ENCODE measurements around the gene RNF212B. TPM values are rescaled to one million over a fixed set of nuclear protein-coding genes. Genes with fewer than 3 reads are reported as not detected.

RNF212B gene
- total RNA-seq, 1 donor from 2014 or later = not detected

DNA sequence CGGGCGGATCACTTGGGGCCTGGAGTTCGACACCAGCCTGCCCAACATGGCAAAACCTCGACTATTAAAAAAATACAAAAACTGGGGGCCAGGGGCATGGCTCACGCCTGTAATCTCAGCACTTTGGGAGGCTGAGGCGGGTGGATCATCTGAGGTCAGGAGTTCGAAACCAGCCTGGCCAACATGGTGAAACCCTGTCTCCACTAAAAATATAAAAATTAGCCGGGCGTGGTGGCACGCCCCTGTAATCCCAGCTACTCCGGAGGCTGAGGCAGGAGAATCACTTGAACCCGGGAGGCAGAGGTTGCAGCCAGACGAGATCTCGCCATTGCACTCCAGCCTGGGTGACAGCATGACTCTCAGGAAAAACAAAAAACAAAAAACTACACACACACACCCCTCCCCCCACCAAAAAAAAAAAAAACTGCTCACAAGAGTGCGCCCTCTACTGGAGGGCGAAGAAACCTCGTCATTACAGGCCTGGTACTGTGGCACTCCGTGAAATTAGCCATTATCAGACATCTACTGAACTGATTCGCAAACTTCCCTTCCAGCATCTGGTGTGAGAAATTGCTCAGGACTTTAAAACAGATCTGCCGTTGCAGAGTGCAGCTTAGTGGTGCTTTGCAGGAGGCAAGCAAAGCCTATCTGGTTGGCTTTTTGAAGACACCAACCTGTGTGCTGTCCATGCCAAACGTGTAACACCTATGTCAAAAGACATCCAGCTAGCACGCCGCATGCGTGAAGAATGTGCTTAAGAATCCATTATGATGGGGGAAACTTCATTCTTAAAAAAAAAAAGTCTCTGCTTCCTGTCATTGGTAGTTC lies 57.2 kb downstream of the RNF212B start:
- no peak for DNase-seq (ENCODE audit: low spot score)

DNA sequence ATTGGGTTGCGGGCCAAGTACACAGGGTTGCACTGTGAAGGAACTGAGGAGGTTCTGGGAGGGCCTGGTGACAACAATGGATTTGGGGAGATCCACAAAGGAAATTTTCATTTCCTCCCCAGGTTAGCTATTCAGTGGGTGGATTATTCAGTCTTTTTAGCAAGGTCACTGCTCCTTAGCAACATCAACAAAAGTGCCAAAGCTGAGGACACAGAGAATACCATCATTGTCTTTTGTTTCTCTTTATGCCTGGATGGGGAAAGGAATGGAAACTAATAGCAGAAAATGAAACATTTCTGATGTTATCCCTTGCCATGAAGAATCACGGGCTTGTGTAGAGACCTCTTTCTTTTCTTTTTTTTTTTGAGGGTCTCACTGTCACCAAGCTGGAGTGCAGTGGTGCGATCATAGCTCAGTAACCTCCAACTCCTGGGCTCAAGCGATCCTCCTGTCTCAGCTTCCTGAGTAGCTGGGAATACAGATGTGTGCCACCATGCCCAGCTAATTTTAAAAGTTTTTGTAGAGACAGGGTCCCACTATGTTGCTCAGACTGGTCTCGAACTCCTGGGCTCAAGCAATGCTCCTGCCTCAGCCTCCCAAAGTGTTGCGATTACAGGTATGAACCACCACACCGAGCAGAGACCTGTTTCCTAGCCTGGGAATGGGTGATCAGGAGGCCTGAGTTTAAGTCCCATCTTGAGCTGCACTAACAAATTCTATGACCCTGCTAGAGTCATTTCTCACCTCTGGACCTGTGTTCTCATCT lies 58.5 kb downstream of the RNF212B start:
- DNase-seq (ENCODE audit: low spot score) = no peak

DNA sequence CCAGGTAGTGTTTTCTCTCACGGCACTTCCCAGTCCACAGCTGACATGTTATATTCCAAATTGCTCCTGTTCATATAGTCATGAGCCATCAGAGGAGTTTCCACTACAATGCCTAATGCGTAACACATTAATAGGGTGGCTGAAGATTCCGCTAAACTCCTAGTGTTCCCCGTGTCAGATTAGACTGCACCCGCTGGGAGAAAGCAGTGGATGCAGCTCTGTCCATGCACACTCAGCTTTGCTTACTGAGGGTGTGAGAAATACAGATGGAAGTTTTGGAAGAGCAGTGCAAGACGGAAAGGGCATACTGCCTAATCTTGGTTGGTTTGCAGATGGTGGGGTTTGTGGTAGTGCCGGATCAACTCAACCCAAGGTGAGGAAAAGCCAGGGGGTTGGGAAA lies 59.4 kb downstream of the RNF212B start:
- no peak for DNase-seq (ENCODE audit: low spot score)

DNA sequence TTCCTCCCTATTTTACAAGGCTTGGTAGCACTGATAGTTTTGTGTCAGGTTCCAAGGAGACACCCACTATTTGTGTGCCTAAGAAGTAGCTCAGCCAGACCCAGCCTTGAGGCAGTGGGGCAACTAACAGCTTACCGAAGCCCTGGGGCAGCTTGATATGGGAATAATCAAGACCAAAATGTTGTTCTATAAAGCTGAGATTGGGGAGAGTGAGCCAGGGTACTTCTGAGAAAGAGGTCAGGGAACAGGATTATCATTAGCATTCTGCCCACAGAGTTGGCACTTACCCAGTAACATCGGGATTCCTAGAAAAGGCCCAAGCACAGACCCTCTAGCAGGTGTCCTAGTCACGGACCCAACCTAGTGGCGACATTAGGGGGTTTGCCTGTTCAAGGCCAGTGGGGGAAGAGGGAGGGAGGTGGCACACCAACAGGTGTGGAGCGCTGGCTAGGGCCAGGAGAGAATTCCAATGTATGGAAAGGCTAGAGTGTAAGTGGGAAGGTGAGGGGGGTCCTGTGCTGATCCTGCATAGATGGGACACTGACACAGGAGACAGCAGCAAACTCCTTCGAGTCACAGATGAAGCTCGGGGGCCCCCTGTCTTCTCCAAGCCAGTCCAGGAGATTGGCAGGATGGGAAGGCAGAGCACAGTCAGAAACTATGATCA lies 60.0 kb downstream of the RNF212B start:
- no peak for DNase-seq (ENCODE audit: low spot score)

DNA sequence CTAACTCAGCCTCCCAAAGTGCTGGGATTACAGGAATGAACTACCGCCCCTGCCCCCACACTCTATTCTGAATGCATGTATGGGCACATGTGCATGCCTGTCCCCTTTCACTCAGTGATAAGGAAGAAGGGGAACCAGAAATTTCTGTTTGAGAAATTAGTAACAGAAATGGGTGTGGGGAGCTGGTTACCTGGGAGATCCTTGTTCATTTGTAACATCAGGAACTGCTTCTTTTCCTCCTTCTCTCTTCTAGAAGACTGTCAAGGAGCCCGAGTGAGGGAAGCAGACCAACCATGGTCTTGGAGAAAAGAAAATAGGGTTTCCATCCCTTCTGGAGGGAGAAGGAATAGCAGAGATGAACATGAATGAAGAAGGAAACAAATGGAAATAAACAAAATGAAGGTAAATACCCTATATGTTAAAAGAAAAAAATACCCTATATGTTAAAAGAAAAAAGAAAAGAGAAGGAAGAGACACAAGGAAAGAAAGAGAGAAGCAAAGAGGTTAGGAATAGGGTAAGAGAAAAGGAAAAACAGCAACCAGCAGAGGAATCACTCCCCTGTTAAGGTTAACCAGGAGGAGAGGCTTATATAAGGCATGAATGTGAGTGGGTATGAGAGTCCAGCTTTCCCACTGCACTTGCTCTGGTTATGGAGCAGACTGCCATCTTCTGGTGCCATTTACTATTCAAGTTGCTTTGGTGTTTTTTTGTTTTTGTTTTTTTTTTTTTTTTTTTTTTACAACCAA lies 61.6 kb downstream of the RNF212B start:
- DNase-seq (ENCODE audit: low spot score) = no peak

DNA sequence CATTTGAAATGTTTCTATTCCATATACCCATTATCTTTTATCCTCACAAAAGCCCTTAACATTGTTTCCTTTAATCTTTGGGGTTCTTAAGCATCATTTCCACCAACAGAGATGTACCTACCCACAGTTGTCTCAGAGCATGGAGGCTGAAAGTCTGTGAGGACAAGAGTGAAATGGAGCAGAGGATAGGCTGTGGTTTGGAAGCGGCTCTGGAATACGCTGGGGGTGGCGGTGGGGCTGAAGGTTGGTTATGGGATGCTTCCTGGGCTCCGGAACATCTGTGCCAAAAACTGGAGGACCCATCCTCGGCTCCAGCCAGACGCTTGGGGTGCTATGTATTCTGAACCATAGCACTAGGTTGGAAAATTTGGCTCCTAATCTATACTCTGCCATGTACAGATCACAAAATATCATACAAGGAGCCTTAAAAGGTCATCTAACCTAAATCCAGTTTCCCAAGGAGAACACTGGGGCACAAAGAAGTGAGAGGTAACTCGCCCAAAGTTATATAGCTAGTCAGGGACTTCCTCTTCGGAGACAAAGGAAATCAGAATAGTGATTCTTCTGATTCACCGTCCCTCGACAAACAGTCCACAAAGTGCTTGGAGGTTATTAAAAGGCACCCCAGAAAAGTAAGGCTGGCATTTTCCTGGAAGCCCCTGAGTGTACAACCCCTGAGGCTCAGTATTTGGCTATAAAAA lies 62.4 kb downstream of the RNF212B start:
- no peak for DNase-seq (ENCODE audit: low spot score)

DNA sequence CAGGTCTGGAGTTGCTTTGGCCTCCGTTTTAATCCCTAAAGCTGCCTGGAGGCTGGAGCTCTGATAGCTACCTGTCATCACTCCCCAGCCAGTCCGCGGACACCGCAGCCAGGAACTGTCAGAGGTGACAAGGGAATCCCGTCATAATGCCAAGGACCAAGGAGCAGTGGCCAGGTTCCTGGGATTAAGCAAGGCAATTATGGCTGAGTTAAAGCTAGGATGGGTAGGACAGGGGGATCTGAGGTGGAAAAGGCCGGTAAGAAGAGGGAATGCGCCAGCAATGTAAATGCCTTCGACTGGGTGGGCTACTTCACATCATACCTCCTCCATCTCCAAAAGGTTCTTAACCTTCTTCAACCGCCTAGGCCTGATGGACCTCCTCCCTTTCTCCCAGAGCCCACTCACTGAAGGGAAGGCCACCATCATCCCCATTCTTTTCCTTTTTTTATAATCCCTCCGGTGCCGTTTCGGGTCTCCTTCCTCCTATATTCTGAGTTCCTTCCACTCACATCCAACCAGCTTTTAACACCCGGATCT lies 63.0 kb downstream of the RNF212B start:
- DNase-seq (ENCODE audit: low spot score) = no peak

DNA sequence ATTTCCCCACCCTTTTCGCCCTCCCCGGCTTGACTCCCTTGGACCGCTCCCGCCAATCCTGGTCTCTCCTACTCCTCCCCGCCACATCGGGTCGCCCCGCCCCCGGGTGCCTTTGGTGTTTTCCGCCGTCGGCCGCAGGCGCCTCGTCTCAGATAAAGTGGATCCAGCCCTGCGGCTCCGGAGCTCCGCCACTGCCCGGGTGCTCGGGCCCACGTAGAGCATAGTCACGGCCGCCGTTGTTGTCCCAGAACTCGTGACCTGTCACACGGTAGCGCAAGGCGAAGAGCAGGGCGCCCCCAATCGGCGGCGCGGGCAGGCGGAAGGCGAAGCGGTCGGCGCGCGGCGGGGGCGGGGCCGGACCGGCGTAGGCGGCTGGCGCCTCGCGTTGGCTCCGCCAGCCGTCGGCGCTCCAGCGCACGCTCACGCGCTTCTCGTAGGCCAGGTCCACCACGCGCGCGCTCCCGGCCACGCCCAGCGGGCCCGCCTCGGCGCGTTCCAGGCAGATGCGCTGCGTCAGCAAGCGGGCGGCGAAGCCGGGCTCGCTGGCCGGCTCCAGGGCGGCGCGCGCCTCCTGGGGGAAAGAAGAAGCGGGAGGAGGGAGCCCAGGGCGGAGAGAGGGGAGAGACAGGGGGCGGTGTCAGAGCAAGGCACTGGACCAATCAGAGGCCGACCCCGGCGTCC lies 63.7 kb downstream of the RNF212B start:
- peak; percentile 99 for DNase-seq (ENCODE audit: low spot score)

DNA sequence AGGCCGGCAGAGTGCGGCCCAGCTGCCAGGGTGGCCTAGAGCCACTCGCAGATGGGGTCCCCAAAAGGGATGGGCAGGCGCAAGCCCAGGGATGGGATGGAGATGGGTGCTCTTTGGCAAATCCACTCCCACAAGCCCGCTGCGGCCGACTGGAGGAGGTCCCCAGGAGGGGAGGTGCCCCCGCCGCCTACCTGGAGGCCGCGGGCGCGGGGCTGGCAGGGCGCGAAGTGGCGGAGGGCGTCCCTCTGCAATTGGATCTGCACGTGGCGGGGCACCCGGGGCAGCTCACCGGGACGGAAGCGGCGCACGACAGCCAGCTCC lies 64.2 kb downstream of the RNF212B start:
- DNase-seq (ENCODE audit: low spot score) = no peak

DNA sequence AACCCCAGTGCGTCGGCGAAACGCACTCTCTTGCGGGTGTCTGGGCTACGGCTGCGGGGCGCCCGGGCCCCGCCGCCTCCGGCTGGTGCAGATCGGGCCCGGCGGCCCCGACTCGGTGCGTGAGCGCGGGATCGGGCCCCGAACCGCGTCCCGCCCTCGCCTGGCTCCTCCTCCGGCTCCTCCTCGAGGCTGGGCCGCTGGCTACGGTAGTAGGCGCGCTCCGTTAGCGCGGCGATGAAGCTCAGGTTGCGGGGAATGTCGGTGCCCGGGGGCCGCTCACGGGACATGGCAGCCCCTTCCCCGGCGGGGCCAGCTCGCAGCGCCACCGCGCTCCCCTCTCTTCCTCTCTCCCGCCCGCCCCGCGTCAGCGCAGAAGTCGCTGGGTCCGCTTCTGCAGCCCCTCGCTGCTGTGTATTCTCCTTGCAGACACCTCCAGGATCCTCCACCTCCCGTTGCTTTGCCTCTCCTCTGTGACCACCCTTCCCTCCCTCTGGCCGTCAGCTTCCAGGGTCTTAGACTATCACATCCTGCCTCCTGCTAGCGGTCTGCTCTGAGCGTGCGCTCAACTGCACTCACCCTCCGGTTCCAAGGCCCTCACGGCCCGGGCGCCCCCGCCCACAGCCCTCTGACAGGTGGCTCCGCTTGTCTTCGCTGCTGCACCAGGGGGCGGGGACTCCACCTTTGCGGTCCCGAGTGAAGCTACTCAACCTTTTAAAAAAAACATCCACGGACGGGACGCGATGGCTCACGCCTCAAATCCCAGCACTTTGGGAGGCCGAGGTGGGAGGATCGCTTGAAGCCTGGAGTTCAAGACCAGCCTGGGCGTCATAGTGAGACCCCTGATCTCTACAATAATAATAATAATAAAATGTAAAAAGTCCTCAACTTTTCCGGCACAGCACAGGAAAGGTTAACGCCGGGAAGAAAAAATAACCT lies 64.8 kb downstream of the RNF212B start, which contains the start of gene PPP1R3E:
Gene PPP1R3E (minus strand): TSS at position 570 of the 936 bp plus-strand sequence. CDS start 283 bp downstream, at position 287.
- peak; percentile 92 for DNase-seq (ENCODE audit: low spot score)

DNA sequence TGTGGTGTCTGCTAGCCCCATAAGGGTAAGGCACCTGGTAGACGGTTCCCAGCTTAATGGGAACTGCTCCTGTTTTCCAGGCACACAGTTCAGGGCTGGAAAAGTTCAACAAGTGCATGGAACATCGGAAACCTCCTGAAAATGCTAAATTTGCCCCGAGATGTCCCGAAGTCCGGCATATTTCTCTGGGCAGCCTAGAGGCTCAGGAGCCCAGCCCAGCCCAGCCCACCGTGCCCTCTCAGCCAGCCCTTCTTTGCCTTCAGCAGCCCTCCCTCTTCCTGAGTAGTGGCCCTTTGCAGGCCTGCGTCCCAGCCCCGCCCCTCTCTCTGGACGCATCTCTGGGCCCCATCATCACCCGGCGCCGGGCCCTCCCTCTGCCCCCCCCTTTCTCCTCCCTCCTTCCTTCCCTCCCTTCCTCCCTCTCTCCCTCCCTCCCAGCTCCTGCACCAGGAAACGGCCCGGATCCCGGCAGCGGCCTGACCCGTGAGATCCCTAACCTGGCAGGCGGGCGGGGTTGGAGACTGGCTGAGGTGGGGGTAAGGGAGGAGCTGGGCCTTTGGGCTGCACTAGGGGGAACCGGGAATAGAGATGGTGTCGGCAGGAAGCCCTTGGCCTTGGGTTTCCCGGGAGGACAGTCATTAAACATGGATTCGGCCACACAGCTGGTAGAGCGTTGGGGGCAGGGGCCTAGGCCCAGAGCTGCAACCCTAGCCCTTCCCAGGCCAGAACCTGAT lies 68.8 kb downstream of the RNF212B start, which contains the start of gene BCL2L2:
Gene BCL2L2 (plus strand): TSS at position 422 of the 734 bp plus-strand sequence. CDS start 935 bp downstream, outside the sequence.
- peak; percentile 93 for DNase-seq (ENCODE audit: low spot score)

DNA sequence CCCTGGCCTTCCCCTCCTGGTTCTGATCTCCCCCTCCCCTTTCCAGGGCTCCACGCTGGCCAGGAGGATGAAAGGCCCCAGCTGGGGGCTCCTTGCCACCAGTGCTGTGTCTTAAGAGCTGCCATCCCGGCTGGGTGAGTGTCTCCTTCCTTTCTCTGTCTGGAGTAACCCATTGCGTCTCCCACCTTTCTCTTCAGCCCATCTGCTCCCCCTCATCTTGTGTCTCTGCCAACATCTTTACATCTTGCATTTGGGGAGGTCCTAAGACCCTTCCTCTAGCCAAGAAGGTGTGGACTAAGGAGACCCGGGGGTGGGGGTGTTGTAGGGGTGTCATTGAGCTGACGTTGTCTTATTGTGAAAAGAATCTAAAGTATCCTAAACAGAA lies 69.4 kb downstream of the RNF212B start:
- DNase-seq (ENCODE audit: low spot score) = no peak

DNA sequence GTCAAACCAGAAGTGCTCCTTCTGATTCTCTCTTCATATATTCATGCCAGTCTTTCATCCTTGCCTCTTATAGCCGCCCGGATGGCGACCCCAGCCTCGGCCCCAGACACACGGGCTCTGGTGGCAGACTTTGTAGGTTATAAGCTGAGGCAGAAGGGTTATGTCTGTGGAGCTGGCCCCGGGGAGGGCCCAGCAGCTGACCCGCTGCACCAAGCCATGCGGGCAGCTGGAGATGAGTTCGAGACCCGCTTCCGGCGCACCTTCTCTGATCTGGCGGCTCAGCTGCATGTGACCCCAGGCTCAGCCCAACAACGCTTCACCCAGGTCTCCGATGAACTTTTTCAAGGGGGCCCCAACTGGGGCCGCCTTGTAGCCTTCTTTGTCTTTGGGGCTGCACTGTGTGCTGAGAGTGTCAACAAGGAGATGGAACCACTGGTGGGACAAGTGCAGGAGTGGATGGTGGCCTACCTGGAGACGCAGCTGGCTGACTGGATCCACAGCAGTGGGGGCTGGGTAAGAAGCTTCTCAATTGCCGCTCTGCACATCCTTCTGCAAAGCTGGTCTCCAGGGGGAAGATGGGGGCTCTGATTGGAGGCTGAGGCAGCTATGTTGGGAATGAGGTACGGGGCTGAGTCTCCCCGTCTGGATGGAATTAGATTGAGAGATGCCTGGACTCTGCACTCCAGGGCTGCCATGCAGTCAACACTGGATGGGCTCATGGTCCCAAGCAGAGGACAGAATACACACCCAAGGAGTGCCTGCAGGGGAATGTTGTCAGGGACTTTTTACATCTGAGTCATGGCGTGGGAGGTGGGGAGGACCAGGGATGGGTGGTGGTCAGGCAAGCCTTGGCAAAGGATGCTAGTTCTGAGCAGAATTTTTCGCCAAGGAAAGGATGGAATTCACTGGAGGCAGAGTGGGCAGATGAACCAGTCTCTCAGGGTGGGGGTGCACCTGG lies 70.2 kb downstream of the RNF212B start:
- DNase-seq (ENCODE audit: low spot score) = no peak

DNA sequence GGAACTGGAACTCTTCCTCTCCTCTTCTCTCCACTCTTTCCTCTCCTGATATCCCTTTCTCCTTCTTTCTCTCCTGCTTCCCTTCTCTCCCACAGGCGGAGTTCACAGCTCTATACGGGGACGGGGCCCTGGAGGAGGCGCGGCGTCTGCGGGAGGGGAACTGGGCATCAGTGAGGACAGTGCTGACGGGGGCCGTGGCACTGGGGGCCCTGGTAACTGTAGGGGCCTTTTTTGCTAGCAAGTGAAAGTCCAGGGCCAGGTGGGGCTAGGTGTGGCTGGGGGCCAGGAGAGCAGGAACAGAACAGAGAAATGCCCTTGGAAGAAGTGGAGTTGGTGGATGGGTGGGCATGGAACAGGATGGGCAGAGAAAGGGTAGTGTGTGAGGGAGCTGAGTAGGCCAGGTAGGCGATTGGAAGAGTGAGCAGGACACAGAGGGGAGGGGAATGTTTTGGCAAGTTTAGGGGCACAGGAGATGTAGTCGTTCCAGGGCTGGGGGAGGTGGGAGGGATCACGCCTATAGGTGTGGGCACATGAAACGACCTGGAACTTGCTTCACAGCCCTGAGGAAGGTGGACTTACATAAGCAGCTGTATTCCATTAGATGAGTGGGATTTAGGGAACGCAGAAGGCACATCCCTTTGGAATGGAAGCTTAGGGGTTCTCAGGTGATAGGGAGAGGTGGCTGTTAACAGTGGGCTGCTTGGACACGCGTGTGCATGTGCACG lies 71.1 kb downstream of the RNF212B start:
- DNase-seq (ENCODE audit: low spot score) = no peak

DNA sequence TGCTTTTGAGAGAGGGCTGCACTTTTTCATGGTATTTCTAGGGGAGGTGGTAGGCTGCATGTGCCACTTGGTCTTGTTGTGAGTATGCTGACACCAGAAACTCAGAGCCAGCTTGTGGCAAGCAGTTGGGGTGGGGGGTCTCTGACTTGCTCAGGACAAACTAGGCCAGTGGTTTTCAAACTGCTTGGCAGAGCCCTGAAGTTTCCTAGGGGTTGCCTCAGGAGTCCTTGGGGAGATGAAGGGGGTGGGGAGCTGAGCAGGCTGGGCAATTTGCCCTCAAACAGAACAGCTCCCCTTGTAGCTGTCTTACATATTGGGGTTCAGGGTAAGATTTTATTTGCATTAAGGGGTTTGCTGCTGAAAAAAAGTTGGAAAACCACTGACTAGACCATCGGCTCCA lies 72.8 kb downstream of the RNF212B start:
- no peak for DNase-seq (ENCODE audit: low spot score)

DNA sequence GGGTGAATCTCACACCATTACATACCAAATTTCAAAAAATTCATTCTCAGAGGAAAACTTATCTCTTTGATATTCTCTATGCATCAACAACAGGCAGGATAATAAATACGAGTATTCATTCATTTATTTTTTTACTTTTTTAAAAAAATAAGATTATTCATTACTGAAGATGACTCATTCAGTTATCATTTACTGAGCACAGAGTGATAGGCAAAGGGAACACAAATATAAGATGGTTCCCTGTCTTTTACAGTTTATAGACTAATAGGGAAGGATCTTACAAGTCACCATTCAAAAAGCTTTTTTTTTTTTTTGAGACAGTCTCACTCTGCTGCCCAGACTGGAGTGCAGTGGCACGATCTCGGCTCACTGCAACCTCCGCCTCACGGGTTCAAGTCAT lies 78.6 kb downstream of the RNF212B start:
- DNase-seq (ENCODE audit: low spot score) = no peak

All from mesenteric fat pad (tissue), 1 donor.